Esophagus muscularis mucosa (tissue), 2 donors: Measurements from ENCODE around the gene ING2.

Source experiments
- POLR2A ChIP-seq: fragments of 450-650 bp; IDR thresholded peaks from one replicate; pipeline ENCODE4 v1.6.1; 2017; ENCODE audit warnings: antibody characterized with exemption, moderate library complexity, mild to moderate bottlenecking, low read depth
- POLR2AphosphoS5 ChIP-seq, 2 donors: sonication (generic); formaldehyde crosslinking; IDR thresholded peaks; one replicate each; pipeline ENCODE4 v1.6.1; 2017; ENCODE audit warnings: antibody characterized with exemption in 2 of 2

DNA sequence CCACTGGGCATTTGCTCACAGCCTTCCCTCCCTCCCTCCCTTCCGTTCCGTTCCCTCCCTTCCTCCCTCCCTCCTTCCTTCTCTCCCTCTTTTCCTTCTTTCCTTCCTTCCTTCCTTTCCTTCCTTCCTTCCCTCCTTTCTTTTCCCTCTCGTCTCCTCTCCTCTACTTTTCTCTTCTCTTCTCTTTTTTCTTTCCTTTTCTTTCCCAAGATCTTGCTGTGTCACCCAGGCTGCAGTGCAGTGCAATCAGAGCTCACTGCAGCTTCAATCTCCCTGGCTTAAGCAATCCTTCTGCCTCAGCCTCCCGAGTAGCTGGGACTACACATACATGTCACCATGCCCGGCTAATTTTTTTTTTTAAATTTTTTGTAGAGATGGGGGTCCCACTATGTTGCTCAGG is 26.7 kb upstream of the ING2 start:
- TF ChIP-seq POLR2A, result no peak
- no peak for TF ChIP-seq POLR2AphosphoS5 (IDR thresholded peaks at IDR 0.05)
